ENCODE results near the gene SULT4A1. TPM values are rescaled to one million over a fixed set of nuclear protein-coding genes. Genes with fewer than 3 reads are reported as not detected.

Gene SULT4A1
- total and polyA plus RNA-seq, 2 of the 4 experiments (the other 2 are of a cell fraction): 1.1 to 5.2 TPM

DNA sequence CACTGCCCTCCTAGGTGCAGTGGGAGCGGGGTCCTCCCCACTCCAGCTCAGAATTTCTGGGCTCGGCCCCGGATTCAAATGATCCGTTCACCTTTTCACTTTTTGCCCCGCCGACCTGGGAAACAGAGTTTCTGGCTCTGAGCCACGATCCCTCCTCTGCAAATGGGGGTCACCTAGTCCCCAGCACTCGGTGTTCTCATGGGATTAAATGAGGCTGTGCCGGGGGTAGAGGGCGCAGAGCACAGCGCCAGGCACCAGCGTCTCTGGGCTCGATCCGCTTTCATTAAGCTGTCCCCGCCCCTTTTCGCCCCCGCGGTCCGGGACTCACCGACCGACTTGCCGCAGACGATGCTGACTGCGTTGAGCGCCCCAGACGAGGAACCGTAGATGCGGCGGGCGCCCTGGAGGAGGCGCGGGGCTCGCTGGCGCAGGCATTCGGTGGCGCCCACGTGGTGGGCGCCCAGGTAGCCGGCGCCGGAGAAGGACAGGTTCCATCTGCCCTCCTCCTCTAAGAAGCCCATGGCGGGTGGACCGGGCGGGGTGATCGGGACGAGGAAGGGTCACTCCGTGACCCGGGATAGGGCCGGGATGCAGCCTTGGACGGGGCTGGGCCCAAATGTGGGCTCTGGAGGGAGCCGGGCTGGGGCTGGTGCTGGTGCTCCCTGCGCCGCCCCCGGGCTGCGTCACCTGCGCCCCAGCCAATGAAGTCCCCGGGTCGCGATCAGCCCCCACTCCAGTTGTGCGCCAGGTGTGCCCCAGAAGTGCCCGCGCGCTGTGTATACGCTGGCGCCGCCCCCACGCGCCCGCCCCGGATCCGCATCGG, 29.3 kb upstream of the SULT4A1 start, which contains the start of gene PNPLA5:
Gene PNPLA5 (minus strand): TSS at position 654 of the 823 bp plus-strand sequence. CDS start 133 bp downstream, at position 521.
- CTCF ChIA-PET: no interaction called here

More for the DNA sequence above, 29.3 kb upstream of the SULT4A1 start, which contains the start of gene PNPLA5:
- no peak within 1 kb of the TSS for H2AK5ac ChIP-seq (ENCODE audit: low read depth, low read length)
- peak within 1 kb of the TSS; percentile 43 for H3K4me2 ChIP-seq (ENCODE audit: low read depth, low read length)
- H3K27me3 ChIP-seq (ENCODE audit: control insufficient read depth, insufficient read depth, low read length): peaks cover 32% of the 10 kb centered on the region
- no peaks in the 10 kb centered on the region for H3K79me1 ChIP-seq (ENCODE audit: low read depth in 1 of 2, low read length in 2 of 2)
- no peak within 1 kb of the TSS for H2BK120ac ChIP-seq (ENCODE audit: low read depth, low read length)
- no peak within 1 kb of the TSS for H4K91ac ChIP-seq (ENCODE audit: insufficient read depth, low read depth, low read length)
- no peak within 1 kb of the TSS for H3K14ac ChIP-seq (replicated peaks; ENCODE audit: low read depth, low read length)
- TF ChIP-seq FOS (IDR thresholded peaks at IDR 0.05; ENCODE audit: low read depth, low read length): no peak
- TF ChIP-seq, protein P1, sequence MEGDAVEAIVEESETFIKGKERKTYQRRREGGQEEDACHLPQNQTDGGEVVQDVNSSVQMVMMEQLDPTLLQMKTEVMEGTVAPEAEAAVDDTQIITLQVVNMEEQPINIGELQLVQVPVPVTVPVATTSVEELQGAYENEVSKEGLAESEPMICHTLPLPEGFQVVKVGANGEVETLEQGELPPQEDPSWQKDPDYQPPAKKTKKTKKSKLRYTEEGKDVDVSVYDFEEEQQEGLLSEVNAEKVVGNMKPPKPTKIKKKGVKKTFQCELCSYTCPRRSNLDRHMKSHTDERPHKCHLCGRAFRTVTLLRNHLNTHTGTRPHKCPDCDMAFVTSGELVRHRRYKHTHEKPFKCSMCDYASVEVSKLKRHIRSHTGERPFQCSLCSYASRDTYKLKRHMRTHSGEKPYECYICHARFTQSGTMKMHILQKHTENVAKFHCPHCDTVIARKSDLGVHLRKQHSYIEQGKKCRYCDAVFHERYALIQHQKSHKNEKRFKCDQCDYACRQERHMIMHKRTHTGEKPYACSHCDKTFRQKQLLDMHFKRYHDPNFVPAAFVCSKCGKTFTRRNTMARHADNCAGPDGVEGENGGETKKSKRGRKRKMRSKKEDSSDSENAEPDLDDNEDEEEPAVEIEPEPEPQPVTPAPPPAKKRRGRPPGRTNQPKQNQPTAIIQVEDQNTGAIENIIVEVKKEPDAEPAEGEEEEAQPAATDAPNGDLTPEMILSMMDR (conservative IDR thresholded peaks at IDR 0.05; ENCODE audit: low read depth, low read length): 0 out of 2 replicates have a peak, but pooled peaks have one; percentile 13
- no peak within 1 kb of the TSS for H4K8ac ChIP-seq (ENCODE audit: low read depth in 2 of 2, low read length in 2 of 2)
- H4K5ac ChIP-seq (ENCODE audit: low read depth, low read length): no peak within 1 kb of the TSS
- H3K36me3 ChIP-seq (ENCODE audit: control insufficient read depth, insufficient read depth, low read length): no peaks in the 10 kb centered on the region
- no peak within 1 kb of the TSS for H2BK20ac ChIP-seq (ENCODE audit: low read depth, low read length)
- no peak within 1 kb of the TSS for H3K18ac ChIP-seq (ENCODE audit: low read depth, low read length)
- H3K4me1 ChIP-seq (ENCODE audit: control insufficient read depth, insufficient read depth, low read length): no peaks in the 10 kb centered on the region; the same call in 1 of the 2 replicates
- H2BK15ac ChIP-seq (ENCODE audit: low read depth, low read length): no peak within 1 kb of the TSS
- no peak within 1 kb of the TSS for H3K23ac ChIP-seq (ENCODE audit: low read depth, low read length)
- POLR2A ChIA-PET (ENCODE audit: unreplicated experiment): no interaction called here
- dilution Hi-C loops (cut with HindIII; ENCODE audit: low sequenced_read_pairs, unreplicated experiment): no loop called here
- peak within 1 kb of the TSS; percentile 24 for H3K4me3 ChIP-seq (ENCODE audit: insufficient read depth, low read depth, low read length)
- H3K27ac ChIP-seq (ENCODE audit: insufficient read depth, low read length): no peak within 1 kb of the TSS
- in situ Hi-C loops (cut with MboI; ENCODE audit: low sequenced_read_pairs): no loop called here
- H2AK9ac ChIP-seq (replicated peaks; ENCODE audit: low read depth, low read length, poor library complexity): peak within 1 kb of the TSS; percentile 87
- intact Hi-C loops (cut with micrococcal nuclease): loop anchor here (2.0 kb wide), 1 partner anchor 55 kb away; no protein-coding TSS in a partner anchor
- H2BK5ac ChIP-seq (ENCODE audit: low read depth, low read length, poor library complexity, severe bottlenecking): no peak within 1 kb of the TSS
- H3K9ac ChIP-seq (ENCODE audit: low read depth, low read length): no peak within 1 kb of the TSS
- DNase-seq (peak; percentile 38), ATAC-seq (ENCODE audit: low read depth) (peak; percentile 70)
- 2% methylated on average over 37 of the region's 72 CpGs; no CpG with 5 or more reads in 1 of the 2 experiments for WGBS, 2 experiments (ENCODE audit: extremely low coverage in 2 of 2, insufficient read length in 1 of 2)
- H4K20me1 ChIP-seq (ENCODE audit: insufficient read depth, low read length): no peaks in the 10 kb centered on the region
- no peaks in the 10 kb centered on the region for H3K9me3 ChIP-seq (ENCODE audit: control insufficient read depth, insufficient read depth, low read length)
- H3K4ac ChIP-seq (ENCODE audit: low read depth, low read length): no peak within 1 kb of the TSS
- no TSS peak for BruUV-seq (replicated peaks)
- H2AFZ ChIP-seq (replicated peaks; ENCODE audit: low read length, poor library complexity): peak within 1 kb of the TSS; percentile 82
- H3K9me1 ChIP-seq (ENCODE audit: insufficient read depth, low read length): no peaks in the 10 kb centered on the region
- no peak within 1 kb of the TSS for H3K56ac ChIP-seq (ENCODE audit: extremely low read depth, insufficient read depth, low read length)
